ENCODE measurements around the gene SH2D5.

Gene SH2D5

DNA sequence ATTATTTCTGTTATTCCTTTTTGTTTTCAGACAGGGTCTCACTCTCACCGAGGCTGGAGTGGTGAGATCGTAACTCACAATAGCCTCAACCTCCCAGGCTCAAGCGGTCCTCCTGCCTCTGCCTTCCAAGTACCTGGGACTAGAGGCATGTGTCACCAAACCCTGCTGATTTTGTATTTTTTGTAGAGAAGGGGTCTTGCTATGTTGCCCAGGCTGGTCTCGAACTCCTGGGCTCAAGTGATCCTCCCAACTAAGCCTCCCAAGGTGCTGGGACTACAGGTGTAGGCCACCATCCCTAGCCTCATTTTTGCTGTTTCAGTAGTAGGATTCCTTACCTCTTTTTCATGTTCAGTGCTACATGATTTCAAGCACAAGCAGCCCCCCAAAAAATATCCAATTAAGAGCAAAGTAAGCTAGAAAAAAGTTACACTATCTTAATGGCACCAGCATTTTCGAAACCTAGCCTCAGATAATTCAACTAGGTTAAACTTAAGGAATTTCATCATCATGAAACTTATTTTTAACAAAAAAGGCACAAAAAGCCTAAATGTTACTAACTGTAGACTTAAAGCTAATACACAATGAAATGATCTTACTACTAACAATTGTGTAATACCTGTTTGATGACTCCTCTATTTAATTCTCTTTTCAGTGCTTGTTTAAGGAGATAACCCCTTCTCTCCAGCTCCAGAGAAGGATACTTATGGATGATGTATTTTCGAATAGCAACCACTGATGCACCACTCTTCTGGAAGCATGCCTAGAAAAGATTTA, 38.0 kb upstream of the SH2D5 start:
- peaks cover 24% of the 10 kb centered on the region for H3K36me3 ChIP-seq (replicated peaks; ENCODE audit: insufficient read depth, low read length)

GRCh38 chr1:20767271-20767670, 34.8 kb upstream of the SH2D5 start:
- no peaks in the 10 kb centered on the region for H3K9me2 ChIP-seq (replicated peaks; ENCODE audit: insufficient read depth, low read length)
- H3K27ac ChIP-seq (ENCODE audit: low read length) = no peak overlapping the region
- H3K79me2 ChIP-seq (ENCODE audit: low read length) = peaks cover under 1% of the 10 kb centered on the region
- H3K36me3 ChIP-seq (replicated peaks; ENCODE audit: insufficient read depth, low read length) = peaks cover 10% of the 10 kb centered on the region
- no peak overlapping the region for H3K4me2 ChIP-seq (ENCODE audit: low read depth, low read length)
- H3K9ac ChIP-seq (ENCODE audit: low read length) = no peak overlapping the region
- no peaks in the 10 kb centered on the region for H3K4me1 ChIP-seq (ENCODE audit: low read length)
- DNase-seq = no peak
- no peaks in the 10 kb centered on the region for H3F3A ChIP-seq (ENCODE audit: insufficient read depth, low read length)
- H3K4me3 ChIP-seq (ENCODE audit: low read length) = no peak overlapping the region
- H2AFZ ChIP-seq (ENCODE audit: low read length) = no peak overlapping the region
- H3K27me3 ChIP-seq (replicated peaks; ENCODE audit: insufficient read depth, low read length) = no peaks in the 10 kb centered on the region
- no peaks in the 10 kb centered on the region for H4K20me1 ChIP-seq (ENCODE audit: insufficient read depth, low read length)
- no peak for TF ChIP-seq EZH2 (optimal IDR thresholded peaks at IDR 0.05; ENCODE audit: low read depth, low read length)
- TF ChIP-seq EZH2phosphoT487 (IDR thresholded peaks at IDR 0.05; ENCODE audit: low read length) = no peak
- H3K9me3 ChIP-seq (replicated peaks; ENCODE audit: insufficient read depth, low read length) = no peaks in the 10 kb centered on the region

More for the DNA sequence above, 38.0 kb upstream of the SH2D5 start:
- DNase-seq = no peak
- no peaks in the 10 kb centered on the region for H4K20me1 ChIP-seq (ENCODE audit: insufficient read depth, low read length)
- no peaks in the 10 kb centered on the region for H3F3A ChIP-seq (ENCODE audit: insufficient read depth, low read length)
- no peak overlapping the region for H3K27ac ChIP-seq (ENCODE audit: low read length)
- H3K9me2 ChIP-seq (replicated peaks; ENCODE audit: insufficient read depth, low read length) = no peaks in the 10 kb centered on the region
- H3K9me3 ChIP-seq (replicated peaks; ENCODE audit: insufficient read depth, low read length) = no peaks in the 10 kb centered on the region
- no peak overlapping the region for H3K4me3 ChIP-seq (ENCODE audit: low read length)
- TF ChIP-seq EZH2 (optimal IDR thresholded peaks at IDR 0.05; ENCODE audit: low read depth, low read length) (no peak), EZH2phosphoT487 (IDR thresholded peaks at IDR 0.05; ENCODE audit: low read length) (no peak)
- TF ChIP-seq, protein P1, sequence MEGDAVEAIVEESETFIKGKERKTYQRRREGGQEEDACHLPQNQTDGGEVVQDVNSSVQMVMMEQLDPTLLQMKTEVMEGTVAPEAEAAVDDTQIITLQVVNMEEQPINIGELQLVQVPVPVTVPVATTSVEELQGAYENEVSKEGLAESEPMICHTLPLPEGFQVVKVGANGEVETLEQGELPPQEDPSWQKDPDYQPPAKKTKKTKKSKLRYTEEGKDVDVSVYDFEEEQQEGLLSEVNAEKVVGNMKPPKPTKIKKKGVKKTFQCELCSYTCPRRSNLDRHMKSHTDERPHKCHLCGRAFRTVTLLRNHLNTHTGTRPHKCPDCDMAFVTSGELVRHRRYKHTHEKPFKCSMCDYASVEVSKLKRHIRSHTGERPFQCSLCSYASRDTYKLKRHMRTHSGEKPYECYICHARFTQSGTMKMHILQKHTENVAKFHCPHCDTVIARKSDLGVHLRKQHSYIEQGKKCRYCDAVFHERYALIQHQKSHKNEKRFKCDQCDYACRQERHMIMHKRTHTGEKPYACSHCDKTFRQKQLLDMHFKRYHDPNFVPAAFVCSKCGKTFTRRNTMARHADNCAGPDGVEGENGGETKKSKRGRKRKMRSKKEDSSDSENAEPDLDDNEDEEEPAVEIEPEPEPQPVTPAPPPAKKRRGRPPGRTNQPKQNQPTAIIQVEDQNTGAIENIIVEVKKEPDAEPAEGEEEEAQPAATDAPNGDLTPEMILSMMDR (IDR thresholded peaks at IDR 0.05; ENCODE audit: low read length) = no peak
- H3K9ac ChIP-seq (ENCODE audit: low read length) = no peak overlapping the region
- no peaks in the 10 kb centered on the region for H3K27me3 ChIP-seq (replicated peaks; ENCODE audit: insufficient read depth, low read length)
- H2AFZ ChIP-seq (ENCODE audit: low read length) = no peak overlapping the region
- no peaks in the 10 kb centered on the region for H3K4me1 ChIP-seq (ENCODE audit: low read length)
- peaks cover 21% of the 10 kb centered on the region for H3K79me2 ChIP-seq (ENCODE audit: low read length)
- H3K4me2 ChIP-seq (ENCODE audit: low read depth, low read length) = no peak overlapping the region

DNA sequence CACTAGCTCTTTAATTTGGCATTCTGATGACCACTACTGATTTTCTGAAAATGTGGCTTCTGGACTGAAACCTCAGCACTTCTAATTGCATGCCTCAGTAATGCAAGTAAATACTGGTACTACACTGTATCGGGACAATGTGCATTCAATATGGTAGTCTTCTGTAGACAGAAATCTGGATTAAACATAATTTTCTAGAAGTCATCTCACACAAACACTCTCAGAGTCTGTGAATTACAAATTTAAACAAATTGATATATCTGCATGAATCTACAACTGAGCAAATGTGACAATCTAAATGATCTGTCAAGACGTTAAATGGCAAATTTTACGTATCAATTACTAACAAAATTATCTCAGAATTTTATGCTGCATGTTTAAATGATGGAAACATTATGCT, 30.9 kb upstream of the SH2D5 start:
- H3K27me3 ChIP-seq (replicated peaks; ENCODE audit: insufficient read depth, low read length) = no peaks in the 10 kb centered on the region
- no peak overlapping the region for H3K4me3 ChIP-seq (ENCODE audit: low read length)
- no peak overlapping the region for H3K9ac ChIP-seq (ENCODE audit: low read length)
- H3F3A ChIP-seq (ENCODE audit: insufficient read depth, low read length) = no peaks in the 10 kb centered on the region
- TF ChIP-seq, protein P1 (IDR thresholded peaks at IDR 0.05; ENCODE audit: low read length) = no peak
- TF ChIP-seq EZH2phosphoT487 (IDR thresholded peaks at IDR 0.05; ENCODE audit: low read length) = no peak
- no peak for TF ChIP-seq EZH2 (optimal IDR thresholded peaks at IDR 0.05; ENCODE audit: low read depth, low read length)
- H3K27ac ChIP-seq (ENCODE audit: low read length) = no peak overlapping the region
- no peaks in the 10 kb centered on the region for H3K9me2 ChIP-seq (replicated peaks; ENCODE audit: insufficient read depth, low read length)
- H3K4me2 ChIP-seq (ENCODE audit: low read depth, low read length) = no peak overlapping the region
- H3K36me3 ChIP-seq (replicated peaks; ENCODE audit: insufficient read depth, low read length) = peaks cover 9% of the 10 kb centered on the region
- H2AFZ ChIP-seq (ENCODE audit: low read length) = no peak overlapping the region
- no peaks in the 10 kb centered on the region for H3K4me1 ChIP-seq (ENCODE audit: low read length)
- H3K9me3 ChIP-seq (replicated peaks; ENCODE audit: insufficient read depth, low read length) = no peaks in the 10 kb centered on the region
- H4K20me1 ChIP-seq (ENCODE audit: insufficient read depth, low read length) = no peaks in the 10 kb centered on the region
- no peaks in the 10 kb centered on the region for H3K79me2 ChIP-seq (ENCODE audit: low read length)
- DNase-seq = no peak

DNA sequence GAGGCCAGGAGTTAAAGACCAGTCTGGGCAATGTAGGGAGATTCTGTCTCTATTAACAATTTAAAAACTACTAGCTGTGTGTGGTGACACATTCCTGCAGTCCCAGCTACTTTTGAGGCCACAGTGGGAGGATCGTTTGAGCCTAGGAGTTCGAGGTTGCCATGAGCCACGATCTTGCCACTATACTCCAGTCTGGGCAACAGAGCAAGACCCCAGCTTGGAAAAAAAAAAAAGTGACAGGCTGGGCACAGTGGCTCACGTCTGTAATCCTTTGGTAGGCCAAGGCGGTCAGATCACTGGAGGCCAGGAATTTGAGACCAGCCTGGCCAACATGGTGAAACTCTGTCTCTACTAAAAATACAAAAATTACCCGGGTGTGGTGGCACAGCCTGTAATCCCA, 27.8 kb upstream of the SH2D5 start:
- no peak overlapping the region for H3K9ac ChIP-seq (ENCODE audit: low read length)
- H3K79me2 ChIP-seq (ENCODE audit: low read length) = no peaks in the 10 kb centered on the region
- TF ChIP-seq, protein P1 (IDR thresholded peaks at IDR 0.05; ENCODE audit: low read length) = no peak
- TF ChIP-seq EZH2phosphoT487 (IDR thresholded peaks at IDR 0.05; ENCODE audit: low read length) = no peak
- no peak for TF ChIP-seq EZH2 (optimal IDR thresholded peaks at IDR 0.05; ENCODE audit: low read depth, low read length)
- H4K20me1 ChIP-seq (ENCODE audit: insufficient read depth, low read length) = no peaks in the 10 kb centered on the region
- H3K36me3 ChIP-seq (replicated peaks; ENCODE audit: insufficient read depth, low read length) = peaks cover 9% of the 10 kb centered on the region
- H3K9me3 ChIP-seq (replicated peaks; ENCODE audit: insufficient read depth, low read length) = no peaks in the 10 kb centered on the region
- no peaks in the 10 kb centered on the region for H3K4me1 ChIP-seq (ENCODE audit: low read length)
- no peak overlapping the region for H2AFZ ChIP-seq (ENCODE audit: low read length)
- no peaks in the 10 kb centered on the region for H3F3A ChIP-seq (ENCODE audit: insufficient read depth, low read length)
- no peak overlapping the region for H3K27ac ChIP-seq (ENCODE audit: low read length)
- no peak overlapping the region for H3K4me2 ChIP-seq (ENCODE audit: low read depth, low read length)
- no peak overlapping the region for H3K4me3 ChIP-seq (ENCODE audit: low read length)
- H3K27me3 ChIP-seq (replicated peaks; ENCODE audit: insufficient read depth, low read length) = no peaks in the 10 kb centered on the region
- DNase-seq = no peak
- H3K9me2 ChIP-seq (replicated peaks; ENCODE audit: insufficient read depth, low read length) = no peaks in the 10 kb centered on the region

Measured in MM.1S (cell line).